ENCODE data around the gene NUDT5. TPM values are rescaled to one million over a fixed set of nuclear protein-coding genes. Genes with fewer than 3 reads are reported as not detected.

Gene NUDT5
- total RNA-seq: 30.7 TPM

- intact Hi-C loops (cut with DNase I): no loop called here
- TF ChIP-seq POLR2A (IDR thresholded peaks at IDR 0.05): no peak
- TF ChIP-seq CTCF (IDR thresholded peaks at IDR 0.05): peak in 1 of 3 experiments; percentile 2
- TF ChIP-seq POLR2AphosphoS5 (IDR thresholded peaks at IDR 0.05; ENCODE audit: insufficient read depth in 1 of 2, low read depth in 1 of 2): peak; percentile 85 to 95
- Histone ChIP-seq H3K27me3 (no peaks in the 10 kb centered on the region), H3K4me1 (peaks cover 40% of the 10 kb centered on the region), H3K4me3 (peak within 1 kb of the TSS; percentile 73 to 79), H3K27ac (peak within 1 kb of the TSS; percentile 92), H3K36me3 (peaks cover 0 to 16% of the 10 kb centered on the region in 2 donors), H3K9me3 (no peaks in the 10 kb centered on the region)
- peak in 1 of 2 donors; percentile 88 for DNase-seq (ENCODE audit: extremely low spot score in 2 of 2)
Observed at GRCh38 chr10:12195603-12196506, at the start of gene NUDT5, which contains the start of gene CDC123. Gene NUDT5, minus strand, starts transcription at chr10:12195891. Its CDS starts 9,600 bp downstream, at chr10:12186291. Gene CDC123, plus strand, starts transcription at chr10:12196188. Its CDS starts 58 bp downstream, at chr10:12196246.

- no peaks in the 10 kb centered on the region for H3K27me3 ChIP-seq
- intact Hi-C loops (cut with DNase I): no loop called here
- no peak for DNase-seq (ENCODE audit: extremely low spot score in 2 of 2)
- no peaks in the 10 kb centered on the region for H3K9me3 ChIP-seq
- H3K36me3 ChIP-seq: peaks cover 0 to 22% of the 10 kb centered on the region in 2 donors
- H3K4me1 ChIP-seq: peaks cover 15% of the 10 kb centered on the region
- TF ChIP-seq POLR2A (IDR thresholded peaks at IDR 0.05): no peak
- no peak for TF ChIP-seq POLR2AphosphoS5 (IDR thresholded peaks at IDR 0.05; ENCODE audit: insufficient read depth in 1 of 2, low read depth in 1 of 2)
- no peak for TF ChIP-seq CTCF (IDR thresholded peaks at IDR 0.05)
- H3K4me3 ChIP-seq: no peak overlapping the region
- no peak overlapping the region for H3K27ac ChIP-seq
Observed at GRCh38 chr10:12243864-12244620, 48.4 kb upstream of the NUDT5 start.

GRCh38 chr10:12241810-12242529 is 46.3 kb upstream of the NUDT5 start:
- no peak for DNase-seq (ENCODE audit: extremely low spot score in 2 of 2)

GRCh38 chr10:12238821-12239220 is 43.1 kb upstream of the NUDT5 start:
- Histone ChIP-seq H3K27ac (no peak overlapping the region), H3K36me3 (peaks cover 3 to 32% of the 10 kb centered on the region in 2 donors), H3K27me3 (no peaks in the 10 kb centered on the region), H3K4me1 (peaks cover 23% of the 10 kb centered on the region), H3K9me3 (no peaks in the 10 kb centered on the region), H3K4me3 (no peak overlapping the region)
- DNase-seq (ENCODE audit: extremely low spot score in 2 of 2): no peak
- TF ChIP-seq POLR2AphosphoS5 (IDR thresholded peaks at IDR 0.05; ENCODE audit: insufficient read depth in 1 of 2, low read depth in 1 of 2) (no peak), CTCF (IDR thresholded peaks at IDR 0.05) (no peak), POLR2A (IDR thresholded peaks at IDR 0.05) (no peak)
- intact Hi-C loops (cut with DNase I): no loop called here

More at GRCh38 chr10:12241810-12242529, 46.3 kb upstream of the NUDT5 start:
- Histone ChIP-seq H3K27ac (peak overlapping the region; percentile 1), H3K36me3 (peaks cover 3 to 27% of the 10 kb centered on the region in 2 donors), H3K4me1 (peaks cover 15% of the 10 kb centered on the region), H3K9me3 (no peaks in the 10 kb centered on the region), H3K4me3 (no peak overlapping the region), H3K27me3 (no peaks in the 10 kb centered on the region)
- TF ChIP-seq POLR2A (IDR thresholded peaks at IDR 0.05) (no peak), POLR2AphosphoS5 (IDR thresholded peaks at IDR 0.05; ENCODE audit: insufficient read depth in 1 of 2, low read depth in 1 of 2) (no peak), CTCF (IDR thresholded peaks at IDR 0.05) (no peak)
- intact Hi-C loops (cut with DNase I): no loop called here

All from vagina (tissue), 2 donors.